Nephron progenitor cell (in vitro differentiated cells): ENCODE measurements around the gene ALG1.
"Not testable (repeated sequence)": the region's sequence is repeated elsewhere in the genome, so short reads cannot be mapped to it uniquely, and the experiment has no call there.

ENCODE experiments used
- DNase-seq: peaks from one replicate; pipeline ENCODE4 v3.0.0; 2021
- H3K27ac Mint-ChIP-seq: 2 replicates; pipeline ENCODE4 v1.8.0; 2021; ENCODE audit warnings: mild to moderate bottlenecking, moderate library complexity, mixed read lengths
- H3K27me3 Mint-ChIP-seq: 2 replicates; pipeline ENCODE4 v1.8.0; 2021; ENCODE audit warnings: mild to moderate bottlenecking, low read depth, mixed read lengths; ENCODE audit not compliant: poor library complexity
- H3K36me3 Mint-ChIP-seq: 2 replicates; pipeline ENCODE4 v1.8.0; 2021; ENCODE audit warnings: low read depth, mixed read lengths
- H3K4me1 Mint-ChIP-seq: 2 replicates; pipeline ENCODE4 v1.8.0; 2021; ENCODE audit warnings: mixed read lengths
- H3K4me3 Mint-ChIP-seq: 2 replicates; pipeline ENCODE4 v1.8.0; 2021; ENCODE audit warnings: mild to moderate bottlenecking, moderate library complexity, mixed read lengths
- H3K9me3 Mint-ChIP-seq: 2 replicates; pipeline ENCODE4 v1.8.0; 2021; ENCODE audit warnings: mild to moderate bottlenecking, moderate library complexity, mixed read lengths
- CTCF ChIP-seq: fragments of 200-600 bp; sonication (generic); IDR thresholded peaks from 2 replicates; pipeline ENCODE4 v1.5.0; 2021; ENCODE audit warnings: antibody characterized with exemption

ALG1 gene

GRCh38 chr16:5040451-5040850, 31.2 kb upstream of the ALG1 start:
- DNase-seq = no peak
- Mint-ChIP-seq H3K27me3 (peaks cover 40% of the 10 kb centered on the region), H3K9me3 (no peaks in the 10 kb centered on the region), H3K4me3 (no peak overlapping the region), H3K36me3 (no peaks in the 10 kb centered on the region), H3K27ac (no peak overlapping the region), H3K4me1 (peaks cover 29% of the 10 kb centered on the region)
- TF ChIP-seq CTCF = no peak

- peaks cover 39% of the 10 kb centered on the region for H3K27me3 Mint-ChIP-seq
- H3K4me3 Mint-ChIP-seq = no peak overlapping the region
- no peak for DNase-seq
- no peaks in the 10 kb centered on the region for H3K36me3 Mint-ChIP-seq
- TF ChIP-seq CTCF = no peak
- peaks cover 23% of the 10 kb centered on the region for H3K4me1 Mint-ChIP-seq
- no peaks in the 10 kb centered on the region for H3K9me3 Mint-ChIP-seq
- no peak overlapping the region for H3K27ac Mint-ChIP-seq
These were observed 30.0 kb upstream of the ALG1 start for GRCh38 chr16:5041600-5042133.

GRCh38 chr16:5042574-5043171, 29.0 kb upstream of the ALG1 start:
- Mint-ChIP-seq H3K27ac (no peak overlapping the region), H3K4me3 (no peak overlapping the region), H3K9me3 (no peaks in the 10 kb centered on the region), H3K4me1 (peaks cover 23% of the 10 kb centered on the region), H3K27me3 (peaks cover 35% of the 10 kb centered on the region), H3K36me3 (no peaks in the 10 kb centered on the region)
- no peak for DNase-seq
- no peak for TF ChIP-seq CTCF

GRCh38 chr16:5044011-5044540, 27.6 kb upstream of the ALG1 start:
- H3K27me3 Mint-ChIP-seq = peaks cover 27% of the 10 kb centered on the region
- H3K4me1 Mint-ChIP-seq = peaks cover 23% of the 10 kb centered on the region
- no peaks in the 10 kb centered on the region for H3K36me3 Mint-ChIP-seq
- no peak for TF ChIP-seq CTCF
- no peak overlapping the region for H3K4me3 Mint-ChIP-seq
- DNase-seq = no peak
- no peak overlapping the region for H3K27ac Mint-ChIP-seq
- H3K9me3 Mint-ChIP-seq = no peaks in the 10 kb centered on the region

GRCh38 chr16:5044581-5044980, 27.1 kb upstream of the ALG1 start:
- DNase-seq, H3K4me3 Mint-ChIP-seq, H3K9me3 Mint-ChIP-seq, H3K27ac Mint-ChIP-seq, H3K36me3 Mint-ChIP-seq: not testable (repeated sequence)
- H3K27me3 Mint-ChIP-seq = peaks cover 23% of the 10 kb centered on the region
- H3K4me1 Mint-ChIP-seq = peaks cover 23% of the 10 kb centered on the region

- Mint-ChIP-seq H3K27me3 (peaks cover 27% of the 10 kb centered on the region), H3K36me3 (no peaks in the 10 kb centered on the region), H3K4me1 (peaks cover 19% of the 10 kb centered on the region), H3K27ac (no peak overlapping the region), H3K4me3 (no peak overlapping the region), H3K9me3 (no peaks in the 10 kb centered on the region)
- DNase-seq = no peak
- TF ChIP-seq CTCF = no peak
These were observed 26.0 kb upstream of the ALG1 start for GRCh38 chr16:5045499-5046115.
